HL-60/S4 treated with phorbol 12-myristate 13-acetate at 8.2 ng/mL for 4 days and 3 days (cell line): ENCODE data around the gene PITPNM3.
"Not testable (repeated sequence)": the region's sequence is repeated elsewhere in the genome, so short reads cannot be mapped to it uniquely, and the experiment has no call there.

Experiments
- in situ Hi-C: fragments of 300-500 bp; cut with MboI; formaldehyde crosslinking; loops from 2 replicates; pipeline ENCODE4 v1.15.0; 2022; ENCODE audit warnings: low sequenced_read_pairs

Gene PITPNM3

GRCh38 chr17:6575596-6575988 lies 19.2 kb upstream of the PITPNM3 start:
- in situ Hi-C loops: no loop called here

DNA sequence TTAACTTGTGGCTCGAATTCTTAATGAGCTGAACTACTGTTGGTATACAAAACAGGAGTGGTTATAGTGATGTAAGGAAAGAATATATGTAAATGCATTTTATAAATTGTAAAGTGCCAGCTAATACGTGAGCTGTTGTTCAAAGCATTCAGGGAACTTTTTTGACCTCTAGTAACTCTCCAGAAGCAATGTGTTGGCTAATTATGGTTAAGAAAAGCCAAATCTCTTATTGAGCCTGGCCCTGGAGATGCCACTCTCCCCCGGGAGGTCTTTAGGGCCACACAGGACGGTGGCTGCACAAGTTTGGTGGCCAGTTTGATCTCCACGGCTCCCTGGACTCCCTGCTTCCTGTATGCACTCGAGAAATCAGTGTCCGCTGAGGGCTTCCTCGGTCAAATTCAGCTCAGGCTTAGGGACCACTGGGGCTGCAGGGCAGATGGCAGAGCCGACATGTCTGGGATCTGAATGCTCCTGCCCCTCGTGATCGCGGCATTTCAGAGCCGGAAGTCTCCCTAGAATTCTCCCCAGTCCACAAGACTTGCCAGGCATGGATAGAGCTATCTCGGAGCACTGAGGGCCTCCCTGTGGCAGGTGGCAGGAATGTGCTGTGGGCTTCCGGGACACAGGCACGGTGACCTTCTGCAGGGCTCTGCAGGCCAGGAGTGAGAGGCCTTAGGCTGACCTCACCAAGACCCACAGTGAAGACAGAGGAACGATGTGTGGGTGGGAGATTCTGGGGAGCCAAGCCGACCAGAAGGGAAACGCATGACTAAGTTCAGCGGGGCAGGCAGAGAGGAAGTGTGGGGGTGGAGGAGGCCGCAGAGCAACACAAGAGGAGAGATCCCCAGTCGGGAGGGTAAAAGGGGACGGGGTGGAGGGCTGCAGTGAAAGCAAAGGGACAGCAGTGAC lies 18.6 kb upstream of the PITPNM3 start:
- in situ Hi-C loops: no loop called here

DNA sequence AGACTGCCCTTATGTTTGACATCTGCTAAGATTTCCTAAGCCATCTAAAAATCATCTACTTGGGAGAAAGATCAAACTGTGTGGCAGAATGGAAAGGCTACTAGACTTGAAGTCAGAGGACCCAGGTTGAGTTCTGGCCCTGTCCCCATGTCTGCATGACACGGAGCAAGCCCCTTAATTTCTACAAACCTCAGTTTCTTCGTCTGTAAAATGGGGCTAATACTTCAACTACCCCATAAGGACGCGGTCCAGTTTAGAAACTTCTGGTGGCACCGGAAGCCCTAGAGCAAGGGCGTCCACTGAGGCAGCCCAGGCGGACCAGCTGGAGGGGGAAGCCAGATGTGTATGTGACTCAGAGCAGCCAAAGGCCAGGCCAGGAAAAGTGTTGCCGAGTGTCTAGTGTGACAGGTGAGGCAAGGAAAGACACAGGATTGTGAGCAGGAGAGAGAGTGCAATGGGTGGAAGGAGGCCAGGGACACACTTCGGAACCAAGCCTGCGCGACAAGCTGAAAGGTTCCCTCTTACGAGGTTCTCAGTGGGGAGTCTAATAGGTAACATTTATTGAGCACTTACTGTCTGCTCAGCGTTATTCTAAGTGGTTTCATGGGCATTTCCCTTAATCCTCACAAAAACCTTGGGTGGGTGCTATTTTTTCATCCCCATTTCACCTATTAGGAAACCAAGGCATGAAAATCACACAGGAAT lies 17.8 kb upstream of the PITPNM3 start:
- in situ Hi-C loops: no loop called here

DNA sequence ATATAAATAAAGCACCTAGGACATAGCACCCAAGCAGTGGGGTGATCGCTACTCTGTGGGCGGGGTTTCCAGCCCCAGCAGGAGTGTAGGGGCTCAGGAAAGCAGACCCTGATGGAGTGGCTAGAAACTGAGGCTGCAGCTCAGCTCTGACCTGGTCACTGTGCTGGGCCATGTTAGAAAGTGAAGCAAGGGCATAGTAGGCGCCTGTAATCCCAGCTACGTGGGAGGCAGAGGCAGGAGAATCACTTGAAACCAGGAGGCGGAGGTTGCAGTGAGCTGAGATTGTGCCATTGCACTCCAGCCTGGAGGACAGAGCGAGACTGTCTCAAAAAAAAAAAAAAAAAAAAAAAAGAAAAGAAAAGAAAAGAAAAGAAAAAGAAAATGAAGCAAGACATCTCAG lies 17.1 kb upstream of the PITPNM3 start:
- in situ Hi-C loops: not testable (repeated sequence)

DNA sequence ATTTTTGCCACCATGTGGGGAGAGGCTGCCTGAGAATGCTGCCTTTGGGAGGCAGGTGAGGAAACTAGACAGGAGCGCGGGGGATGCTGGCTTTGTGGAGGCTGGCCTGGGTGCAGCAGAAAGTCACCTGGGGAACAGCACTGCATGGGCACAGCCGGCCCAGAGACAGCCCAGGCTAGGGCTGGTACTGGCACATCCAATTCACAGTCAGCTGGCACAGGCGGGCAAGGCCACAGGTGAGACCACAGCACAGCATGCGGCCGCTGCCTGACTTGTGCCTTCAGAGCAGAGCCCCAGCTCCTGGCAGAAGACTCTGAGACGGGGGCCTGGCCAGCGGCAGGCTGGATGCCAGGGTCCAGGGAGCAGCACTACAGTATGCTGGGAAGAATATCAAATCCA lies 16.6 kb upstream of the PITPNM3 start:
- in situ Hi-C loops: no loop called here

- in situ Hi-C loops: no loop called here
Observed at GRCh38 chr17:6571452-6571781, 15.1 kb upstream of the PITPNM3 start.

DNA sequence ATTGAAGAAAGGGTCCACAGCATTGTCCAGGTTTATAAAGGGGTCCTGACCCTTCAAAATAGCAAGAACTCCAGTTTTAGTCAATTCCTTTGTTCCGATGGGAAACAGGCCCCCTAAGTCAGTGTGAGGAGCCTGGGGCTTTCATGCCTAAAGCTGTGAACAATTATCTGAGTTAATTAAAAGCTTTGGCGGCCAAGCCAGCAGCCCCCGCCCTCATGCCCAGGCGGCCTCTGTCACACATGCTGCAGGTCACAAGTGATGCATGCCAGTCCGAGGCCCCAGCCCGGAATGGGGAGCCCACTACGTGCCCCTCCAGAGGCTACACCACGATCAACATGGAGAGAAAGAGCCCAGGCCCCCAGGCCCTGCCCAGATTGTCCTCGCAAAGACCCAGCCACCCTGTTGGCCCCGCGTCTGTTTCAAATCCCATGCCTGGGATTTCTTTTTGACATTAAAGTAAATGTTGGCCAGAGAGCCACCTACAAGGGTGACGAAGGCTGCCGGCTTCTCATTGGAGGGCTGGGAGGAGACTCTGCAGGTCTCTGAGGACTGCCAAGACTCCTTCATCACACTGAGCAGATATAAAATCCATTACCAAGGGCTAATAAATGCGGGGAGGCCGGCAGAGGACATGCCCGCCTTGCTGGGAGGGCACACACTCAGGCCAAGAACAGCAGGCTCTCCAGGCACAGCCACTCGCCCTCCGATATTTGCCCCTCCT lies 14.5 kb upstream of the PITPNM3 start:
- in situ Hi-C loops: no loop called here

DNA sequence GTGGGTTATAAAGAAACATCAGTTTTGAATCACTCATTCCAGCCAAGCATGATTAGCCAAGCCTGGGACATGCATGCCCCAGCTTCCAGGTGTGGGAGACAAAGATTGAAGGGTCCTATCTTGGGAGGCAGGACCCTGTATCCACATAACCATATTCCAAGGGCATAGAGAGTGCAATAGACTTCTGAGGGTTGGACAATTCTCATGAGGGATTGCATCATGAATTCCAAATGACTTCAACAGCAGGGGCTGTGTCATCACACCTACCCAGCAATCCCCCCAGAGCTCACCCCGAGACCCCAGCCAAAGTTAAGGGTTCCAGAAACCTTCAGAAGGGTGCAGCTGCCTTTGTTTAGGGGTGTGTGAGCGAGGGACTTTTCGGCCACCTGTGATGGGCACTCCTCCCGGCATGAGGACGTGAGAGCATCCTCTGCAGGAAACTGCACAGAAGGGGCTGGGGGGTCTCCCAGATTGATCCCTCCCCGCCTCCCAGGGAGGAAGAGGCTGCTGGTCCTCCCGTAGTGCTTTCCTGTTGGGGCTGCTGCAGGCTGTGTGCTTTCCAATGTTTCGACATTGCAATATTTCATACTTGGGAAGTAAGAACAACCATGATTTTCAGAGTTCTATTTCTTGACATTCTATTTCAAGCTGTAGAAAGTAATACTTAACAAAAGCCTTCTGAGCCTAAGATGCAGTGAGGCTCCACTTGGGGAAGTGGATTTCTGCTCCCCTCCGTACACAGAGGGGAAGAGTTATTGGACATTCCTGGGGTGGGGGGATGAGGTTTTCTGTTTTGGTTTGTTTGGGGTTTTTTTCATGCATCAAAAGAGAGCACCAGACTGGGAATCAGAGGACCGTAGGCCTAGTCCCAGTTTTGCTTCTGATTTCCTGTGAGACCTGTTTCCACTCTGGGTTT lies 13.3 kb upstream of the PITPNM3 start:
- in situ Hi-C loops: no loop called here

DNA sequence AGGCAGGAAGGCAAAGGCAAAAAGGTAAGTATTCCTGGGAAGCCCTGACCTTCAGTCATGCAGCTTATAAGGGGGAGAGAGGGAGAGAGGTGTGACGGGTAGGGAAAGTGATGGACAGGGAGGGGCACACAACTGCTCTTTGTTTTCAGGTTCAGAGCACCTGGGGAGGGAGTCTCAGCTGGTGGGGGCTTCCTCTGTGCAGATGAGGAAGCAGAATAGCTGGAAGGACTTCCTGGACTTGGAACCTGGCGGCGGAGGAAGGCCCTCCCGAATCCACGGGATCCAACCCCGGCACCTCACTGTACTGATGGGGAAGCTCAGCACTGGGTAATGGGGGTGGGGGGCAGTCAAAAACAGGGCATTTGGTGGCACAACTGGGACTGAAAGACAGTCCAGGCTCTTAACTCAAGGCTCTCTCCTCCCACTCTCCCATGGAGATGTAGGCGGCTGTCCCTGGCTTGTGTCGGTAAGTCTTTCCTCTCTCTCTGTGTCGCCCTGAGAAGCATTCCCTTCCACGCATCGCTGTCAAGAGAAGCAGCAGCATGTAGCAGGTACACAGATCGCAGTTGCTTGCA lies 11.9 kb upstream of the PITPNM3 start:
- in situ Hi-C loops: no loop called here

DNA sequence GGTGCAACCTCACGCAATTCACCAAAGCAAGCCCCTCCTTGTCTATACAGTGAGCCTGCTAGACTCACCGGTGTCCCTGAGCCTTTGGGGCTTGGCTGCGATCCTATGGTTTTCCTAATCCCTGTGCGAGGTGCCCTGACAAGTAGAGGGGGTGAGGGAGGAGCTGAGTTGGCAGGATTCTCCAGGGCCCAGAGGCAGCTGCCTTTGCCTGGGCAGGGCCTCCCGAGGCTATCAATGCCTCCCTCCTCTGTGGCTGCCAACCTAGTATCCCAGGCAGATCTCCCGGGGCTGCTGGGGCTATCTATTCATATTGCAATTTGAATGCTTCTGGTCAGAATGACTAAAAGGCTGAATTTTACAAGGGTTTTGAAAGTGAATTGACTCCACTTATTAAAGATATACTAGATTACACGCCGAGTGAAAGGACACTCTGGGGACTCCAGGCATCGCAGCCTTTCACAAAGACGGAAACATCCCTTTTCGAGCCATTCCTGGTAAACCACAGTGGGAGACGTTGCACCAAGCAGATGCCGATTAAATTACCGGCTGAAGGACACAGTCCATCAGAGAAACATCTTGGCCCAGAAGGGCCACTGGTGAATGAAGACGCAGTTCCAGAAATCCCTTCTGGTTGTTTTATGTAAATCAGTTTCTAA lies 11.3 kb upstream of the PITPNM3 start:
- in situ Hi-C loops: no loop called here

- in situ Hi-C loops: no loop called here
Observed at GRCh38 chr17:6561446-6561845, 5.1 kb upstream of the PITPNM3 start.

DNA sequence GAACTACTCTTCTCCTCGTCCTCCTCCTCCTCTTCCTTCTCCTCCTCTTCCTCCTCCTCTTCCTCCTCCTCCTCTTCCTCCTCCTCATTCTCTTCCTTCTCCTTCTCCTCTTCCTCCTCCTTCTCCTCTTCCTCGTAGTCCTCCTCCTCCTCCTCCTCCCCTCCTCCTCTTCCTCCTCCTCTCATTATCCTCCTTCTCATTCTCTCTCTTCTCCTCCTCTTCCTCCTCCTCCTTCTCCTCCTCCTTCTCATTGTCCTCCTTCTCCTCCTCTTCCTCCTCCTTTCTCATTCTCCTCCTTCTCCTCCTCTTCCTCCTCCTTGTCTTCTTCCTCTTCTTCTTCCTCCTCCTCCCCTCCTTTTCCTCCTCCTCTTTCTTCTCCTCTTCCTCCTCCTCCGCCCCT lies 4.1 kb upstream of the PITPNM3 start:
- in situ Hi-C loops: no loop called here

GRCh38 chr17:6559753-6560215 lies 3.4 kb upstream of the PITPNM3 start:
- in situ Hi-C loops: no loop called here

DNA sequence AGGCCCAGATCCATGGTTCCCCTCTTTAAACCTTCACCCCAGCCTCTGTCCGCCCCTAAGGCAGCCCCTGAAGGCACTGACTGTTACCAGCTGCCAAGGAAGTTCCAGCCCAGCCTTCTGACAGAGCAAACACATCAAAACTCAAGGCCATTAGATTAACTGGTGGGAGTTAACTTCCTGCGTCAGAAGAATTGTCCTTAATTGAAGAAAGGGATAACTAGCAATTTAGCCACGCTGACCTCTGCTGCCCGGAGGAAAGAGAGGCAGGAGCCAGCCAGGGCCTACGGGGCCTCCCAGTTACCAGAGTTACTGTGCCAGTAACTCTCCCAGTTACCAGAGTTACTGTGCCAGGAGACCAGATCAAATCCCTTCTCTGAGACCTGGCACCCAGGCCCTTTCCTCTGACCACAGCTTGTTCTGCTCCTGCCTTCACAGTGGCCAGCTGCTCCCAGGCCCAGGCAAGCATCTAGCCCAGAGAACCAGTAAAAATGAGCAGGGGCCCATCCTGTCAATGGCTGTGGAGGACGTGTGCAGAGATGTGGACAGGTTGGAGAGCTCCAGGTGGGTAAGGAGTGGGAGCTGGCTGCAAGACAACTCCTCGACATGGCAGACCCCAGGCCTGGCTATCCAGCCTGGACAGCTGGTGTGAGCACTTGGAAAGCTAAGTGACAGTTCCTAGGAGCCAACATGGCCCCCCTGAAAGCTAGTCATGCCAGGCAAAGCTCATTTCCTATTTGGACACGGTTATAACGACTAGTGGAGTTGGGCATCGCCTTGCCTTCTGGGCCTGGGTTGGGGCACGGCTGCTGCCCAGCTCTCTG lies 2.8 kb upstream of the PITPNM3 start:
- in situ Hi-C loops: no loop called here

GRCh38 chr17:6558276-6558675 lies 1.9 kb upstream of the PITPNM3 start:
- in situ Hi-C loops: no loop called here

- in situ Hi-C loops: no loop called here
Observed at GRCh38 chr17:6557040-6557438, 684 bp upstream of the PITPNM3 start.

DNA sequence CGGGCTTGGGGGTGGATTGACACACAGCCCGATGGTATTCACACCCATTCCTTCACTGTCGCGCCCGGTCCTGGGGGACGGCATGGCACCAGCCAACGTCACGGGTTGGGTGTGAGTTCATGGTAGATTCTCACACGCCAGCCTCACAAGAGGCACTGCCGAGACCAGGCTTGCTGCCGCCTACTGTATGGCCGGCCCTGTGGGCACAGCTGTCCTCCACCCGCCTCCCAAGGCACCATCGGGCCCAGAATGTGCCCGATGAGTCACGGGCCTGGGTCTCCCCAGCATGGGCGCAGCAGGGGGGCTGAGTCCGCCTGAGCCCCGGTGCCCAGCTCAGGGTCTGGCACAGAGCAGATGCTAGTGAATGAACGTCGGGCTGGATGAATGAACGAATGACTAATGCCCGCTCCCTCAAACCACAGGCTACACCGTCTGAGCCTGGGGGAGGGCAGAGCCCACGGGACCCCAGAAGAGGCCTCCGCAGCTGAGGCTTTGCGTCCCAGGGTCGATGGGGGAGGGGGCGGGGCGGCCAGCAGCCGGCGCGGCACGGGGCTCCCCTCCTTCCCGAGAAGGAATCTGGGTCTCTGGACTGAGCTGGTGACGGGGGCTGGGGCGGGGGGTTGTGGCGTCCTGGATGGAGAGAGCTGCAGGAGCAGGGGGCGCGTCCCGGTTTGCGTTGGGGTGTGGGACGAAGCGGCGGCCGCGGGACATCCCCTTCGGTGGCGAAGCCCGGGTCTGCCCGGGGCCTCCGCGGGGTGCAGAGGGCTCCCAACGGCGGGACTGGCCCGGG lies 829 bp downstream of the PITPNM3 start:
- in situ Hi-C loops: no loop called here

DNA sequence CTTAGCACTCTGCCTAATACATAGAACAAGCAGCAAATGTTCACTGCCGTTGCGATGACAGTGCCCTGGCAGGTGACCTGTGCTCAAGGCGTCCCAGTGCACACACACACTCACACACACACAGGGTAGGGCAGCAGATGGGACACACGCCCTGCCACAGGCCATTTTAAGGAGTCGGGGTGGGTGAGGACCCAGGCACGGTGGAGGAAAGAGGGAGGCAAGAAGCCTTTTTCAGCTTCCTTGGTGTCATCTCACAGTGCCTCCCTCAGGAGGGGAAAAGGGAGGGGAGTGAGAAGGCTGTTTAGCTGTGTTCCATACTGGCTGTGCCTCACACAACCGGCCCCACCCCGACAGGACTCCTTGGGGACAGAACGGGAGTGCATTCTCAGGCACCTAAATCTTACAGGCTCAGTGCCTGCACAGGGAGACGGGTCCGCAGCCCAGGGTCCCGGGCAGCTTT lies 1.5 kb downstream of the PITPNM3 start:
- in situ Hi-C loops: no loop called here
